ENCODE data around the gene SPPL2C. TPM values are rescaled to one million over a fixed set of nuclear protein-coding genes. Genes with fewer than 3 reads are reported as not detected.
A peak's percentile ranks its signal among the peaks of the same experiment; 100 is the strongest.

Gene SPPL2C
- total RNA-seq, 6 experiments from 2014 or later, result not detected

DNA sequence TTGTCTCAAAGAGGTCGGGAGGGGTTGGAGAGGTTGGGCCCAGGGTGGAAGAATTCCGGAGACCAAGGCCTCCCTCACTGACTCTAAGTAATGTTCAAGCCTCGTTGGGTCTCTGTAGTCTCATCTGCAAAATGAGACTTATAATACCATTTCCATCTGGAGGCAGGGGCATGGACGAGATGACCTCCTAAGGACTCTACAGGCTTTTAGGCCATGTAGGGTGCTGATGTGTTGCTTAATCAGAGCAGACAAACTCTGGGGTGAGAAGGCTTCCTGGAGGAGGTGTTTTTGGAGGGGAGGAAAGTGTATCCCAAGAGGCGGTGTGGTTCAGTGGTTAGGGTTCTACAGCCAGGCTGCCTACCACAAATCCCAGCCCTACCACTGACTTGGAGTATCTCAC, 3.1 kb downstream of the SPPL2C start:
- intact Hi-C loops (cut with DNase I), result no loop called here
- DNase-seq, result no peak
- Histone ChIP-seq H3K9me3 (no peaks in the 10 kb centered on the region), H3K27ac (no peak overlapping the region), H3K27me3 (no peaks in the 10 kb centered on the region), H3K36me3 (no peaks in the 10 kb centered on the region), H3K4me3 (no peak overlapping the region), H3K4me1 (no peaks in the 10 kb centered on the region)
- WGBS (ENCODE audit: insufficient coverage, low coverage, low lambda C conversion rate, missing lambda C conversion rate), result 66% methylated on average over 5 of the region's 5 CpGs
- TF ChIP-seq, protein P1, sequence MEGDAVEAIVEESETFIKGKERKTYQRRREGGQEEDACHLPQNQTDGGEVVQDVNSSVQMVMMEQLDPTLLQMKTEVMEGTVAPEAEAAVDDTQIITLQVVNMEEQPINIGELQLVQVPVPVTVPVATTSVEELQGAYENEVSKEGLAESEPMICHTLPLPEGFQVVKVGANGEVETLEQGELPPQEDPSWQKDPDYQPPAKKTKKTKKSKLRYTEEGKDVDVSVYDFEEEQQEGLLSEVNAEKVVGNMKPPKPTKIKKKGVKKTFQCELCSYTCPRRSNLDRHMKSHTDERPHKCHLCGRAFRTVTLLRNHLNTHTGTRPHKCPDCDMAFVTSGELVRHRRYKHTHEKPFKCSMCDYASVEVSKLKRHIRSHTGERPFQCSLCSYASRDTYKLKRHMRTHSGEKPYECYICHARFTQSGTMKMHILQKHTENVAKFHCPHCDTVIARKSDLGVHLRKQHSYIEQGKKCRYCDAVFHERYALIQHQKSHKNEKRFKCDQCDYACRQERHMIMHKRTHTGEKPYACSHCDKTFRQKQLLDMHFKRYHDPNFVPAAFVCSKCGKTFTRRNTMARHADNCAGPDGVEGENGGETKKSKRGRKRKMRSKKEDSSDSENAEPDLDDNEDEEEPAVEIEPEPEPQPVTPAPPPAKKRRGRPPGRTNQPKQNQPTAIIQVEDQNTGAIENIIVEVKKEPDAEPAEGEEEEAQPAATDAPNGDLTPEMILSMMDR (IDR thresholded peaks at IDR 0.05), result no peak
- no peak for ATAC-seq

DNA sequence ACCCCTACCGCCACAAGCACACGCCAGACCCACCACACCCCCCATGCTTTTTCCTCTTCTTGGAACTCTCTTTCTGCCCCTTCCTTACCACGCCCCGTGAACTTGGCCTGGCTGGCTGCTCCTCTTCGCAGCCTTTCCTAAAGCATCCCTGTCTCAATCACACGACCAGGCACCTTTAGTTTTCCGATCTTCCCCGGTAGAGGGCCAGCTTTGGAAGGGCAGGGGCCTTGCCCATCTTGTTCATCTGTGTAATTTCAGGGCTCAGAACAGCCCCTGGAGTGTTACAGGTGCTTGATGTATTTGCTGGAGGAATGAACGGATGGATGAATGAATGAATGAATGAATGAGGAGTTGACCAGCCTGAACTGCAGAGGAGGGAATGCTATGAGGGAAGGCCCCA, 3.7 kb downstream of the SPPL2C start:
- no peak for DNase-seq
- 74% methylated on average over 4 of the region's 9 CpGs for WGBS (ENCODE audit: insufficient coverage, low coverage, low lambda C conversion rate, missing lambda C conversion rate)
- Histone ChIP-seq H3K4me1 (no peaks in the 10 kb centered on the region), H3K4me3 (no peak overlapping the region), H3K27me3 (no peaks in the 10 kb centered on the region), H3K36me3 (no peaks in the 10 kb centered on the region), H3K27ac (no peak overlapping the region), H3K9me3 (no peaks in the 10 kb centered on the region)
- ATAC-seq, result no peak
- intact Hi-C loops (cut with DNase I), result no loop called here
- TF ChIP-seq, protein P1 (IDR thresholded peaks at IDR 0.05), result no peak
- no peak for TF ChIP-seq POLR2A (IDR thresholded peaks at IDR 0.05)

DNA sequence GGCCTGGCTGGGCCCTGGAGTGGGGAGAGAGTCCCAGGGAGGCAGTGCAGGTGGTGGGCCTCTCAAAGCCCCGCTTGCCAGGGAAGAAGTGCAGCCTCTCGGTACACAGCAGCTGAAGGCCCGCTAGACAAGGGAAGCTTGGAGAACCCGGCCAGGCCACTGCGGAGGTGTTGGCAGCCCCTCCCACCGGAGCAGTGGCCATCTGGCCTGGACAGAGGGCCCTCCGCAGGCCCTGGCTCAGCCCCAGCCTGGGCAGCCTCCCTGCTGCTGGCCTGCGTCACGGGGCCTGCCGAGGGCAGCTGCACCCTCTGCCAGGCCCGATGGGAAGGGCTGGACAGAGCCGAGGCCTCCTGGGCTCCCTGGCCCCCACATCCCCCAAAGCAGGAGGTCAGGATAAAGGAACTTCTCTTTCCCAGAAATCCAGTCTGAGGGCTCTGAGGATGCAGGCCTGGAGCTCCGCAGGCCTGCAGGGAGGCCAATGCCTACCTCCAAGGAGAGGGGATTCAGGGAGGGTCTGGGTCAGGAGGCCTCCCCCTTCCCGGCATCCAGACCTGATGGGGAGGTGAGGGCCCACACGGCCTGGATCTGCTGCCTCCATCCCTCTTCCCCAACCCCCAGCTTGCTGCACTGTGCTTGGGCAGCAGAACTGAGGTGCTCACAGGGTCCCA, 4.3 kb downstream of the SPPL2C start:
- ATAC-seq, result peak in 1 of 4 donors; percentile 54
- intact Hi-C loops (cut with DNase I), result no loop called here
- Histone ChIP-seq H3K4me1 (no peaks in the 10 kb centered on the region), H3K27ac (no peak overlapping the region), H3K27me3 (no peaks in the 10 kb centered on the region), H3K9me3 (no peaks in the 10 kb centered on the region), H3K36me3 (no peaks in the 10 kb centered on the region), H3K4me3 (no peak overlapping the region)
- no peak for DNase-seq
- WGBS (ENCODE audit: insufficient coverage, low coverage, low lambda C conversion rate, missing lambda C conversion rate), result no CpG with 5 or more reads among the region's 15 CpGs
- TF ChIP-seq POLR2A (IDR thresholded peaks at IDR 0.05), result no peak
- TF ChIP-seq, protein P1 (IDR thresholded peaks at IDR 0.05), result no peak

DNA sequence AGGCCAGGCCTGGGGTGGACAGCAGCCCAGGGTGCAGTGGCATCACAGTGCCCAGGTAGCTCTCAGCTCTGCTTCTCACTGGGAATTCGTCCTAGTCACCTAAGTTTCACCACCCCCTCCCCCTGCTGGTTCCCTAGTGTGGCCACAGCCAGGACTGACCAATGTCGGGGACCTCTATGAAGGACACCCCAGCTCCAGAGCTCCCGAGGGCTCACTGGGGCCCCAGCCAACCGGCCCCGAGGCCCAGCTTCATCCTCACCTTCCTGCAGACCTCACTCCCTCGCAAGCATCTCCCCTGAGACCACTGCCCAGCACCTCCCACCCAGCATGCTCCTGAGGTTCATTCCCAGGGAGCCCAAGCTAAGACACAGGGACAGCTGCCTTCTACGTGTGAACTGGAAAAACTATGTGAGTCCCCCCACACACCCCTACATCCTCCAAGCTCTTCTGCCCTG, 4.9 kb downstream of the SPPL2C start:
- WGBS (ENCODE audit: insufficient coverage, low coverage, low lambda C conversion rate, missing lambda C conversion rate), result 40% methylated on average over 1 of the region's 7 CpGs
- TF ChIP-seq, protein P1 (IDR thresholded peaks at IDR 0.05), result no peak
- Histone ChIP-seq H3K27me3 (no peaks in the 10 kb centered on the region), H3K4me3 (no peak overlapping the region), H3K4me1 (no peaks in the 10 kb centered on the region), H3K36me3 (no peaks in the 10 kb centered on the region), H3K9me3 (no peaks in the 10 kb centered on the region), H3K27ac (no peak overlapping the region)
- no peak for DNase-seq
- ATAC-seq, result no peak
- intact Hi-C loops (cut with DNase I), result no loop called here
